Measurements from ENCODE around the gene CCDC69. TPM values are rescaled to one million over a fixed set of nuclear protein-coding genes. Genes with fewer than 3 reads are reported as not detected.

The CCDC69 gene
- total and polyA plus RNA-seq, 10 of the 15 experiments (the other 5 are each of a cell fraction or from before 2014, with no cell fraction given): 13.5 to 106 (median 70.1) TPM

- CTCF ChIA-PET: interaction anchor here (0.5 to 1.7 kb wide), 3 partner anchors 16 to 449 kb away, joined by 3 to 4 read pairs (median 3); no protein-coding TSS in a partner anchor
- SMC1A ChIA-PET (ENCODE audit: uncharacterized antibody, unreplicated experiment): interaction anchor here (0.6 to 2.2 kb wide), 6 partner anchors 8 to 16 kb away, joined by 3 to 9 read pairs (median 4); no protein-coding TSS in a partner anchor
Measured at GRCh38 chr5:151183456-151184245, 40.2 kb downstream of the CCDC69 start.

More at GRCh38 chr5:151183456-151184245, 40.2 kb downstream of the CCDC69 start:
- intact Hi-C loops (cut with micrococcal nuclease; ENCODE audit: unreplicated experiment): no loop called here
- no TSS peak for BruUV-seq (replicated peaks)
- DNase-seq (ENCODE audit: low read depth, low spot score) (no peak), FAIRE-seq (no peak), ATAC-seq (no peak)
- in situ Hi-C loops (cut with MboI): no loop called here
- ChIA-PET POLR2A (no interaction called here), RAD21 (ENCODE audit: unreplicated experiment) (interaction anchor here (1.5 kb wide), 1 partner anchor 19 kb away, joined by 4 read pairs; no protein-coding TSS in a partner anchor)
- H3K36me3 ChIP-seq (ENCODE audit: control insufficient read depth in 2 of 2, insufficient read depth in 2 of 2, low read length in 1 of 2): peaks cover 25 to 29% of the 10 kb centered on the region in 2 experiments
- no peaks in the 10 kb centered on the region for H4K20me1 ChIP-seq (ENCODE audit: control insufficient read depth, insufficient read depth)
- no peak overlapping the region for H3K4me2 ChIP-seq (ENCODE audit: control insufficient read depth, insufficient read depth)
- WGBS (ENCODE audit: insufficient coverage, insufficient replicate concordance, low lambda C conversion rate, missing lambda C conversion rate): 97% methylated on average over 7 of the region's 7 CpGs
- TF ChIP-seq KDM1A (IDR thresholded peaks at IDR 0.05; ENCODE audit: borderline replicate concordance) (no peak), SREBF1 (IDR thresholded peaks at IDR 0.05; ENCODE audit: low read length) (no peak), SUPT20H (IDR thresholded peaks at IDR 0.05; ENCODE audit: borderline replicate concordance, control insufficient read depth, low read depth, low read length) (no peak), PKNOX1 (IDR thresholded peaks at IDR 0.05) (no peak), CREB1 (IDR thresholded peaks at IDR 0.05; ENCODE audit: low read depth) (no peak), JUNB (IDR thresholded peaks at IDR 0.05) (no peak), ZNF207 (IDR thresholded peaks at IDR 0.05; ENCODE audit: borderline replicate concordance) (no peak), TARDBP (IDR thresholded peaks at IDR 0.05; ENCODE audit: borderline replicate concordance) (no peak), FOXM1 (IDR thresholded peaks at IDR 0.05; ENCODE audit: low read depth, low read length) (no peak), NFYA (IDR thresholded peaks at IDR 0.05; ENCODE audit: borderline replicate concordance, low read depth, low read length) (no peak), ZSCAN29 (IDR thresholded peaks at IDR 0.05) (no peak), CHD4 (IDR thresholded peaks at IDR 0.05) (no peak), ZNF274 (IDR thresholded peaks at IDR 0.05; ENCODE audit: insufficient read depth, insufficient read length) (no peak), POLR2A (IDR thresholded peaks at IDR 0.05; ENCODE audit: low read depth, low read length) (no peak), KLF5 (IDR thresholded peaks at IDR 0.05; ENCODE audit: partially characterized antibody) (no peak), MEF2B (IDR thresholded peaks at IDR 0.05; ENCODE audit: partially characterized antibody, poor library complexity, severe bottlenecking) (no peak), ATF3 (IDR thresholded peaks at IDR 0.05; ENCODE audit: borderline replicate concordance, extremely low read depth, low read depth, low read length) (no peak), IRF3 (IDR thresholded peaks at IDR 0.05) (no peak)
- no peak overlapping the region for H2AFZ ChIP-seq (ENCODE audit: control insufficient read depth, low read depth, low read length)
- H3K4me3 ChIP-seq: no peak overlapping the region
- no peaks in the 10 kb centered on the region for H3K4me1 ChIP-seq (ENCODE audit: control insufficient read depth, insufficient read depth, low read length)
- H3K79me2 ChIP-seq (ENCODE audit: control insufficient read depth, insufficient read depth, low read length): no peaks in the 10 kb centered on the region
- no peaks in the 10 kb centered on the region for H3K27me3 ChIP-seq (replicated peaks in 1 of 2; ENCODE audit: control insufficient read depth in 2 of 2, insufficient read depth in 2 of 2, low read length in 1 of 2)
- H3K9ac ChIP-seq (ENCODE audit: control insufficient read depth, insufficient read depth, low read length): no peak overlapping the region
- peaks cover under 1% of the 10 kb centered on the region; the same call in 2 of the 3 replicates for H3K9me3 ChIP-seq (replicated peaks; ENCODE audit: control insufficient read depth, insufficient read depth, low read length)
- H3K27ac ChIP-seq (ENCODE audit: control insufficient read depth, insufficient read depth): no peak overlapping the region

All from GM12878 (cell line).